HUES6 (cell line): ENCODE results near the gene NAALAD2.
"Not testable (repeated sequence)": the region's sequence is repeated elsewhere in the genome, so short reads cannot be mapped to it uniquely, and the experiment has no call there.

Experiments
- H3K27ac ChIP-seq: 2 replicates; pipeline ENCODE4 v1.7.0; 2013; ENCODE audit warnings: low read depth, mild to moderate bottlenecking, low read length, inconsistent platforms
- H3K27me3 ChIP-seq: 2 replicates; pipeline ENCODE4 v1.6.1; 2013; ENCODE audit warnings: low read length; ENCODE audit not compliant: control insufficient read depth, insufficient read depth
- H3K36me3 ChIP-seq: 2 replicates; pipeline ENCODE4 v1.6.1; 2013; ENCODE audit warnings: low read length; ENCODE audit not compliant: control insufficient read depth, insufficient read depth
- H3K4me1 ChIP-seq: 2 replicates; pipeline ENCODE4 v1.6.1; 2013; ENCODE audit warnings: low read length; ENCODE audit not compliant: control insufficient read depth, insufficient read depth
- H3K4me3 ChIP-seq: 2 replicates; pipeline ENCODE4 v1.5.1; 2013; ENCODE audit warnings: low read depth, low read length
- H3K9ac ChIP-seq: one replicate; pipeline ENCODE4 v1.6.1; 2013; ENCODE audit warnings: mild to moderate bottlenecking, low read length
- H3K9me3 ChIP-seq: 2 replicates; pipeline ENCODE4 v1.6.1; 2013; ENCODE audit warnings: low read depth, low read length; ENCODE audit not compliant: control insufficient read depth, insufficient read depth

Gene NAALAD2

DNA sequence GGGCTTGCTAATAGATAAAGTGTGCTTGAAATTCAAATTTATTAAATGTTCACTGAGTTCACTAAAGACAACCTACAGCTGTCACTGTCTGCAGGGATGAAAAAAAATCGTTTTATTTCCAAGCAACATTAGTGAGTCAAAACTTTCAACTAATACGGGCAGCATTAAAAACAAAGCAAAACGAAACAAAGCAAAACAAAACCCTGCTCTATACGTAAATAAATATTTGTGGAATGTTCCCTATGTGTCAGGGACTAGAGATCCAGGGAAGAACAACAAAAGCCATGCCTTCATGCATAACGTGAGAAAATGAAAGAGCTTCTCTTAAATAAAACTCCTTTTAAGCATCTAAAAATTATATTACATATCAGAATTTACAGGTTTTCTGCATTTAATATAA, 553 bp downstream of the NAALAD2 start:
- peak overlapping the region; percentile 77 for H3K4me3 ChIP-seq
- no peak overlapping the region for H3K27ac ChIP-seq
- H3K27me3 ChIP-seq, result 0 out of 2 replicates have a peak, but pooled peaks cover 3% of the 10 kb centered on the region
- H3K4me1 ChIP-seq, result peaks cover 31% of the 10 kb centered on the region
- H3K9ac ChIP-seq, result peak overlapping the region; percentile 80
- no peaks in the 10 kb centered on the region for H3K36me3 ChIP-seq
- H3K9me3 ChIP-seq, result no peaks in the 10 kb centered on the region

DNA sequence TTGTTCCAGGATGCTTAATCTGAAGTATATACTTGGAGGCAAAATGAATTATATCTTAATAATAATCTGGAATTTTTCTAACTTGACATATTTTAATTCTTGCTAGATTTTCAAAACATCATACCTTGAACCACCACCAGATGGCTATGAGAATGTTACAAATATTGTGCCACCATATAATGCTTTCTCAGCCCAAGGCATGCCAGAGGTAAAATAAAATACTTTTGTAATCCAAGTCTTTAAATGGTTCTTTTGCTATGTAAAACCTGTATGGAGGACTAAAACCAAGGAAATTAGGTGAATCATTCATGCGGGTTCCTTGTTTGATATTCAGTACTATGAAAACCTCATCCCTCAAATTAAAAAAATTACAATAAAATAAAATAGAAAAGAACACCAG, 14.4 kb downstream of the NAALAD2 start:
- Histone ChIP-seq H3K27me3 (no peaks in the 10 kb centered on the region), H3K27ac (no peak overlapping the region), H3K36me3 (no peaks in the 10 kb centered on the region), H3K4me1 (no peaks in the 10 kb centered on the region), H3K4me3 (no peak overlapping the region), H3K9ac (no peak overlapping the region), H3K9me3 (no peaks in the 10 kb centered on the region)

DNA sequence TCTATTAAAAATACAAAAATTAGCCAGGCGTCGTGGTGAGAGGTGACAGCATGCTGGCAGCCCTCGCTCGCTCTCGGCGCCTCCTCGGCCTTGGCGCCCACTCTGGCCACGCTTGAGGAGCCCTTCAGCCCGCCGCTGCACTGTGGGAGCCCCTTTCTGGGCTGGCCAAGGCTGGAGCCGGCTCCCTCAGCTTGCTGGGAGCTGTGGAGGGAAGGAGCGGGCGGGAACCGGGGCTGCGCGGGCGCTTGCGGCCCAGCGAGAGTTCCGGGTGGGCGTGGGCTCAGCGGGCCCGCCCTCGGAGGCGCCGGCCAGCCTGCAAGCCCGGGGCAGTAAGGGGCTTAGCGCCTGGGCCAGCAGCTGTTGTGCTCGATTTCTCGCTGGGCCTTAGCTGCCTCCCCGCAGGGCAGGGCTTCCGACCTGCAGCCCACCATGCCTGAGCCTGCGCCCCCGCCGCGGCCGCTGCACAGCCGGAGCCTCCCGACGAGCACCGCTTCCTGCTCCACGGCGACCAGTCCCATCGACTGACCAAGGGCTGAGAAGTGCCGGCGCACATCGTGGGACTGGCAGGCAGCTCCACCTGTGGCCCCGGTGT, 32.6 kb downstream of the NAALAD2 start:
- not testable (repeated sequence) for H3K4me3 ChIP-seq, H3K36me3 ChIP-seq, H3K4me1 ChIP-seq, H3K9ac ChIP-seq, H3K9me3 ChIP-seq, H3K27me3 ChIP-seq, H3K27ac ChIP-seq

DNA sequence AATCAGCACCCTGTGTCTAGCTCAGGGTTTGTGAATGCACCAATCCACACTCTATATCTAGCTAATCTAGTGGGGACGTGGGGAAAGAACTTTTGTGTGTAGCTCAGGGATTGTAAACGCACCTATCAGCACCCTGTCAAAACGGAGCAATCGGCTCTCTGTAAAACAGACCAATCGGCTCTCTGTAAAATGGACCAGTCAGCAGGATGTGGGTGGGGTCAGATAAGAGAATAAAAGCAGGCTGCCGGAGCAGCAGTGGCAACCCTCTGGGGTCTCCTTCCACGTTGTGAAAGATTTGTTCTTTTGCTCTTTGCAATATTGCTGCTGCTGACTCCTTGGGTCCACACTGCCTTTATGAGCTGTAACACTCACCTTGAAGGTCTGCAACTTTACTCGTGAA, 33.2 kb downstream of the NAALAD2 start:
- not testable (repeated sequence) for H3K9ac ChIP-seq, H3K4me1 ChIP-seq, H3K4me3 ChIP-seq

DNA sequence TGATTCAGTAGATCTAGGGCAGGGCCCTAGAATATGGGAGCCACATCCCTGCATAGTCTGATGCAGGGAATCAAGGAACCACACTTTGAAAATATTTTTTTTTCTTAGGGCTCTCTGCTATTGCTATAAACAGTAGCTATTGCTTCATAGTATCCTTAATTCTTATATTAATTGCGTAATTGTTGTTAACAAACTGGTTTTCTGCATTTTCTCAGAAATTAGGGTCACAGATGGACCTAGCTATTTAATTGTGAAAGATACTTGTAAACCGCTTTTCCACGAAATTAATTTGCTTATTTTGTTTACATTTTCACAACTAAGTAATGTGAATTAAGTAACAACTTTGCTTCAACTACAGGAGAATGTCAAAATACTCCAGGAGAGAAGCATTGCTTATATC, 34.1 kb downstream of the NAALAD2 start:
- Histone ChIP-seq H3K9ac (no peak overlapping the region), H3K27ac (no peak overlapping the region), H3K36me3 (no peaks in the 10 kb centered on the region), H3K9me3 (no peaks in the 10 kb centered on the region), H3K4me1 (no peaks in the 10 kb centered on the region), H3K4me3 (no peak overlapping the region), H3K27me3 (no peaks in the 10 kb centered on the region)

More for the DNA sequence above, 33.2 kb downstream of the NAALAD2 start:
- H3K36me3 ChIP-seq, H3K27ac ChIP-seq, H3K27me3 ChIP-seq, H3K9me3 ChIP-seq: not testable (repeated sequence)

DNA sequence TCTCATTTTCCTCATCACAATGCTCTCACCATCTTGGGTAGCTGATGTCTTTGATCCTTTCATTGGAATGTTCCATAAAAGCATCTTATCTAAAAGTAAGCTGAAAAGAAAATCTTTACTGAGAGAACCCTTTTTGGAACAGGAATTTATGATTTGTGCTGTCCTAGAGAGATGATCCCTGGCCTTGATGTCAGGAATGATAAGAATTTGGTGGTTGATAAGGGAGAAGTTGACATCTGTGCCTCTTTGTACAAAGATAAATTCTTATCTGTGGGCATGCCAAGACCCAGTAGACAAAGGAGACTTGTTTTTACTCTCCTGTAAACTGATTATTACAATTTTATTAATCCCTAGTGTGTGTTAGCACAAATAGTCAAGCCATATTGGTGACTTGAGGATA, 36.9 kb downstream of the NAALAD2 start:
- H3K9me3 ChIP-seq, result no peaks in the 10 kb centered on the region
- no peaks in the 10 kb centered on the region for H3K4me1 ChIP-seq
- H3K4me3 ChIP-seq, result no peak overlapping the region
- H3K9ac ChIP-seq, result no peak overlapping the region
- no peaks in the 10 kb centered on the region for H3K36me3 ChIP-seq
- H3K27me3 ChIP-seq, result no peaks in the 10 kb centered on the region
- H3K27ac ChIP-seq, result no peak overlapping the region

DNA sequence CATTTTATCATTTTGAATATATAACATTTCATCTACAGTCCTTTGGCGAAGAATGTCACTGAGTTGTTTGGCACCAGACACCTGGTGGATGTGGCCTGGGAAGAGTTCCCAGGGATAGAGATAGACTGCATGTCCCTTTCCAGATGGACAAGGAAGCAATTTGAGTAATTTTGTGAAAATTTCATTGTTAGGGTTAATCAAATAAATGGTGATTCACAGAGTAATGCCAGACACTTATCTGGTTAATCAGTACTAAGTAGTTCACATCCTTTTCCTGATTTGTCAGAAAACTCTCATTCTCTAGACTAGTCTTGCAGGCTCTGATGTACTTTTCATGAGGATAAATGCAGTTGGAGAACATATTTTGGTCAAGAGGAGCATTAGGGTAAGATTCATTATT, 41.6 kb downstream of the NAALAD2 start:
- Histone ChIP-seq H3K9ac (no peak overlapping the region), H3K4me1 (no peaks in the 10 kb centered on the region), H3K9me3 (no peaks in the 10 kb centered on the region), H3K27ac (no peak overlapping the region), H3K4me3 (no peak overlapping the region), H3K27me3 (no peaks in the 10 kb centered on the region), H3K36me3 (no peaks in the 10 kb centered on the region)

DNA sequence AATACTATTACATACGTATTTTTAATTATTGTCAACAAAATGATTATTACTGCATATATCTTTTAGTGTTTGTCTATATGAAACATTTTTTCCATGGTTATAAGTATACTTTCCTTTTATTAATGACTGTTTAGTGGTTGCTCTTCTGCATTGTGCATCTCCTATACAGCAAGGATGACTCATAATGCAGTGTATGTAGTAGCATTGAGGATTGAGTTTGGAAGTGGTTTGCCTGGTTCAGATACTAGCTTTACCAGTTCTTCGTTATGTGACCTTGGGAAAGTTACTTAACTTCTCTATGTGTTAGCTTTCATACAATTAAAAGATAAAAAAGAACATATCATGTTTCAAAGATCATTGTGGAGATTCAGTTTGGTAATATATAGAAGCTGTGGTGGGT, 44.3 kb downstream of the NAALAD2 start:
- Histone ChIP-seq H3K27ac (no peak overlapping the region), H3K36me3 (no peaks in the 10 kb centered on the region; the same call in 1 of the 2 replicates), H3K27me3 (no peaks in the 10 kb centered on the region), H3K4me1 (no peaks in the 10 kb centered on the region), H3K4me3 (no peak overlapping the region), H3K9ac (no peak overlapping the region), H3K9me3 (no peaks in the 10 kb centered on the region)

DNA sequence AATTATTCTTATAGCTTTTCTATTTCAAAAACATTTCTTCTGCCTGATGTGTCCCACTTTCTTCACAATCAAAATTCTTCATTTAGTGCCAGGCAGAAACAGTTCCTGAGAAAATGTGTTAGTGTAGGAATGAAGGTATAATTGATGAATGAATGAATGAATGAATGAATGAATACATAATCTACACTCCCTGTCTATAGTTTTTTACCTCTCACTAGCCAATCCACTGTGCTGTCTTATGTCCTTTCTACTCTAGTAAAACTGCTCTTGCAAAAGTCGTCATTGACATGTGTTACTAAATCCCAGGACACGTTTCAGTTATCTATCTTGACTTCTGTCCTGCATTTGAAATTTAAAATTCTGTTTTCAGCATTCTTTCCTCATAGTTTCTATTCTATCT, 45.5 kb downstream of the NAALAD2 start:
- H3K36me3 ChIP-seq, result no peaks in the 10 kb centered on the region; the same call in 1 of the 2 replicates
- no peaks in the 10 kb centered on the region for H3K27me3 ChIP-seq
- no peaks in the 10 kb centered on the region for H3K4me1 ChIP-seq
- H3K9ac ChIP-seq, result no peak overlapping the region
- H3K9me3 ChIP-seq, result no peaks in the 10 kb centered on the region
- no peak overlapping the region for H3K4me3 ChIP-seq
- no peak overlapping the region for H3K27ac ChIP-seq

DNA sequence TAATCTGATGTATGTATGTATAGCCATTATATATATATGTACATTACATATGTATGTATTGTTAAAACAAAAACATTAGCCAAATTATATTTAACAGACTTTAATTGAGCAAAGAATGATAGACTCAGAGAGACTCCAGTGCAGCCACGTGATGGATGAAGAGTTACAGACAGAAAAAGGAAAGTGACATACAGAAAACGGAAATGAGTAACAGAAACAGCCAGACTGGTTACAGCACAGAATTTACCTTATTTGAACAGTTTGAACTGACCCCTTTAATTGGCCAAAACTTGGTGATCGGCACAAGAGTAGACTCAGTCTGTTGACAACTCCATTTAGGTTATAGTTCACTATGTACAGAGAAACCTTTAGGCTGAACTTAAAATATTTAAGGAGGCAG, 53.4 kb downstream of the NAALAD2 start:
- Histone ChIP-seq H3K9ac (no peak overlapping the region), H3K9me3 (no peaks in the 10 kb centered on the region), H3K4me3 (no peak overlapping the region), H3K4me1 (peaks cover 3% of the 10 kb centered on the region; the same call in 1 of the 2 replicates), H3K36me3 (no peaks in the 10 kb centered on the region), H3K27me3 (no peaks in the 10 kb centered on the region), H3K27ac (no peak overlapping the region)

DNA sequence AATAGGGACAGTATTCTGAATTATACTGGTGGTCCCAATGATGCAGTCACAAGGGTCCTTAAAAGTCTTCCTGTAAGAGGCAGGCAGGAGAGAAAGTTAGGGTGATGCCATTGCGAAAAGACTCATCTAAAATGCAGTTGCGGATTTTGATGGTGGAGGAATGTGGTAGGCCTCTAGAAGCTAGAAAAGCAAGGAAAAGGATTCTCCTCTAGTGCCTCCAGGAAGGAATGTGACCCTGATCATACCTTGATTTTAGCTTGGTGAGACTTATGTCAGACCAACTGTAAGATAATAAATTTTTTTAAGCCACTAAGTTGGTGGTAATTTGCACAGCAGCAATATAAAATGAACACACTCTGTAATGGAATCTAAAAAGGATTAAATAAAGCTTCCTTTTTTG, 54.5 kb downstream of the NAALAD2 start:
- H3K36me3 ChIP-seq, result 0 out of 2 replicates have a peak, but pooled peaks cover 3% of the 10 kb centered on the region
- no peak overlapping the region for H3K4me3 ChIP-seq
- no peaks in the 10 kb centered on the region for H3K9me3 ChIP-seq
- H3K27me3 ChIP-seq, result no peaks in the 10 kb centered on the region
- H3K9ac ChIP-seq, result no peak overlapping the region
- no peak overlapping the region for H3K27ac ChIP-seq
- peaks cover 3% of the 10 kb centered on the region; the same call in 1 of the 2 replicates for H3K4me1 ChIP-seq
